Kidney capillary endothelial cell (primary cell): ENCODE data around the gene CATSPERB.
A peak's percentile ranks its signal among the peaks of the same experiment; 100 is the strongest.
"Not testable (repeated sequence)": the region's sequence is repeated elsewhere in the genome, so short reads cannot be mapped to it uniquely, and the experiment has no call there.

Experiments used
- DNase-seq: peaks from one replicate; pipeline ENCODE4 v3.0.0-alpha.2; 2018; ENCODE audit warnings: low spot score

CATSPERB gene, protein sequence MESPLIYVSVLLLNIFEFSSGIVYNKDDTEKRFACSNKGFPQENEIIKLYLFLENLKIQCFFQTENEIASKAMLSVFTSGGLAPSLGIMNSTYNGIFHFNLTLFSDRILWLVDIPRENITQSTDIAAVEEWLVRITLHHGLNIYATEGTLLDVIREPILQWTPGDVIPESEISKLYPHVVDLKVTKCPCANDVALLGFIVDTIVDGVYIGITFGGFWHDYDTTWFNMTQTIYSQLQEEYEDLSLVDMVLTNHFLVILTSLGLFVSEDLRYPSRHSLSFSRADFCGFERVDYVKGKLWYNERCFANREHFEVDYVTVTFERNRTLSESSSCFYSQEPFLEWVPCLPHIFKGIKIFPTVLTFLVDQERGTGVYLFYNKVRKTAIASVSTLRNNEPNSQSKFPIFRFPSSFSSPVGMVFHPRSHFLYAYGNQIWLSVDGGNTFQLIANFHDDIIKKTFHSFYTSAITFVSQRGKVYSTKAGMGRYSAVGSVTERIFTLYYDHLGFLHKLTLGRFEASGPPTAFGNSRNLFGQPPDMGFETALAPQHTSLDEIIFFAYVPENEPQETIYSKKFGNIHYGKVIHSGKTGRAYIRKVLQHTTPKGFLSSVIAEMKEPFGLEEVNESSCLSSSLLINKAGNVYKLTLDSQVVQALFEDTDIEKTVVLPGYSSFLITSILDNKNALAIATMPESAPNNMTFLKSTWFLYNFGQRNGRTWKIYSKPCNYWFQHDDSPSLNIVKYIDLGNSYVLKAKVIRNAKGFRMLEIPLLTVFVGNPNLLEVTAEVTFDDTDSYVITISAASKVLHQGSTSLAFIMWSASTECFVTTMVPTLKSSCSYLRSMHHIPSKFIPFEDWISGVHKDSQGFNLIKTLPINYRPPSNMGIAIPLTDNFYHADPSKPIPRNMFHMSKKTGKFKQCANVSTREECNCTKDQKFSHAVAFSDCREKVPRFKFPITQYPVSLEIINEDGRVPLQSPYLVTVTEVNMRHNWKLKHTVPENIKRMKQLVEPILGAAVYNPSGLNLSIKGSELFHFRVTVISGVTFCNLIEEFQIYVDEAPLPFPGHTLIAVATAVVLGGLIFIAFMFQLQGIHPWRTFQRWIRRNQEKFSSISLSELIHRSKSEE

DNA sequence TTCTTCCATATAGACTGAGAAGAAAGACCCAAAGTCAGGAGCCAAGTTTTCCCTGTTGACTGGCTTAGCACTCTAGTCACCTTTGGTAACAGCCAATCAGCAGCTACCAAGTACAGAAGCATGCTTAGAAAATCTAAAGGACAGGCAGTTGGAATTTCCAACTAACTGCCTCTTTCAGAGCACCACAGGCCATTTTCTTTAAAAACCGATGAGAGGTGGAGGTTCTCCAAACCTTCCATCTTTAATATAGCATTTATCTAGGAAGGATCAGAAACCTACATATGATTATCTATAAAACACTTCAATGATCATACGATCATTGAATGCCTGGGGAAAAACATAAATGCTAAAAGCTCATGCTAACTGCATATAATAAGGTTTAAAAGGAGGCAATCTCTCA, at the start of gene CATSPERB:
Gene CATSPERB, minus strand, starts transcription at position 101 of the 400 bp plus-strand sequence. CDS start 2,607 bp downstream, outside the sequence.
- DNase-seq = no peak

DNA sequence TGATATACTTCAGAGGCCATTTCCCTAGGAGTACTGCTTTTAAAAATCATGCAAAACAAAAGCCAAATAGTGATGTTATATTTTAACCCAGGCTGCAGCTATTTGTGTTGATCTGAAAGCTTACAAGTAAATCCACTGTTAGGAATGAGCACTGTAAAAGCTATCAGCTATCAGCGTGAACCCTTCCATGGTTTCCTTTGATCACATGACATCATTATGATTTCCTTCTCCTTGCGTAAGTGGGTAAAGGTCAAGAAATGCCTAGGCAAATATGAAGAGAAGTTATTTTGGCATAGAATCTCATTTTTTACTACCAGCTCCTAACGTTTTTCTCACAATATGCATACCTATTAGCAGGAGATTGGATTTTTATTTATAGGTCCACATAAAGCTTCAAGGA, 48.6 kb upstream of the CATSPERB start:
- DNase-seq = no peak

DNA sequence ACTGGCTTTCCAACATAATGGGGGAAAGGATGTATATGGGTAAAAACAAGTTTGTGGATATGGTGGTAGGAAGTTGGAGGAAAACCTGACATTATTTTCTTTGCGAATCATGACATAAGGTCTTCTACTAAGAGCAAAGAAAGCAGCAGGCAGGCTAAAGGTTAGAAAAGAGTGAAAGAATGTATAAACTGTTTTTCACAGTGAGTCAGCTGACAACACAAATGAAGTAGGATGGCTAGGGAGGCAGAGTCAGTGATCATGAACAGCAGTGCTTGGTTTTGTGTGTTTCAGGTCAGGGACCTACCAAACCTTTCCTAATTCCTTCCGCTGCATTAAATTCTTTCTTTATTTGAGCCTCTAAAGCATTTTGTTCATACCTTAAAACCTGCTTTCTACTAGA, 46.3 kb upstream of the CATSPERB start:
- DNase-seq = no peak

DNA sequence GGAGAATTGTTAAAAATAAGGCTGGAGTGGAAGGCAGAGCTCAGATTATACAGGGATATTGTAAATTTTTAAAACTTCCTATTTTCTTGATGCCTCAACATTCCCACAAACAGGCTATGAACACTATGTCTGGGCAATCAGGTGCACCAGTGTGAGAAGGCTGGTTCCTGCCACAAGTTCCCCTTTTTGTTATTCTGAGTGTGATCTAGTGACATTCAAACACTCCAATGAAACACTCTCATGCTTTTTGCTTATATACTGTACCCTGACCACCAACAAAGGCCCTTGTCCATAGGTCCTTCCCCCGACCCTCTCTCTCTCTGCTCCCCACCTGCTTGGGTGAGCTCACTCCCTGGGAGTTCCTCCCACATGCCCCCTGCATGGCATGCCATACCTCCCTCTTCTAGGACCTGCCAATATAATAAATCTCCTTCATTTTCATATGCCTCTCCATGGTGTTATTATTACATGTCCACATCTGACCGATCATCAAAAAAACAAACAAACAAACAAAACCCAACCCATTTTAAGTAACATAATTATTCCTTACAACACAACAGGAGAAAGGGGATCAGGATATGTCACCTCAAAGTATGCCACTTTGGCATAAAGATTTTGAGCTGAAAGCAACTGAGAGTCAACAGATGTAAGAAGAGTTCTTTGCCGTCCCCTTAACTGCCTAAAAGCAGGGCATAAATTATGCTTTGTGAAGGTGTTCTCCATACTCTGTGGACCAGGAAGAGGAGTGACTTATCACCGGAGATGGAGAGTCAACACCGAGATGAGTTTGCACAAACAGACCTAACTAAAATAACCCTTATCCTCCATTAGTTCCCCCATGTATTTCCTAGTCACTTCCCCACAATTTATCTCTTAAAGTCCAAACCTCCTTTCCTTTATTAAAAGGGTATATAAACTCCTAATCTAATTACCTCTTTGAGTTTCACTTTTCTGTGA, 42.5 kb upstream of the CATSPERB start:
- no peak for DNase-seq

DNA sequence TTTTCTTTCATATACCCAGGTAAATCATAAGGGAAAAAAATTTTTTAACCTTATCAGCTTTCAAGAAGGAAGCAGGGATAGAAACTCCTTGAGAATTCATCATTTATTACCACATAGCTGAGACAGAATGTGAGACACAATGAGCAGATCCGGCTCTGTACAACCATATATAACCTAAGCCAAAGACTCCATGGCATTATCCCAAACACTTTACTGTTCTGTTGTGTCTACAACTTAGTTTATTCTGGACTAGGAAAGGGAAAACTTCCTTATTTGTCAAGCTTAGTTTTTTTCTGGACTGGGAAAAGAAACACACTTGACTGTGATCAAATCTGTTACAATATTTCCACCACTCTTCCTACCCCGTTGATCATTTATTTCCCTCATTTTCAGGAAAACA, 38.3 kb upstream of the CATSPERB start:
- DNase-seq = no peak

DNA sequence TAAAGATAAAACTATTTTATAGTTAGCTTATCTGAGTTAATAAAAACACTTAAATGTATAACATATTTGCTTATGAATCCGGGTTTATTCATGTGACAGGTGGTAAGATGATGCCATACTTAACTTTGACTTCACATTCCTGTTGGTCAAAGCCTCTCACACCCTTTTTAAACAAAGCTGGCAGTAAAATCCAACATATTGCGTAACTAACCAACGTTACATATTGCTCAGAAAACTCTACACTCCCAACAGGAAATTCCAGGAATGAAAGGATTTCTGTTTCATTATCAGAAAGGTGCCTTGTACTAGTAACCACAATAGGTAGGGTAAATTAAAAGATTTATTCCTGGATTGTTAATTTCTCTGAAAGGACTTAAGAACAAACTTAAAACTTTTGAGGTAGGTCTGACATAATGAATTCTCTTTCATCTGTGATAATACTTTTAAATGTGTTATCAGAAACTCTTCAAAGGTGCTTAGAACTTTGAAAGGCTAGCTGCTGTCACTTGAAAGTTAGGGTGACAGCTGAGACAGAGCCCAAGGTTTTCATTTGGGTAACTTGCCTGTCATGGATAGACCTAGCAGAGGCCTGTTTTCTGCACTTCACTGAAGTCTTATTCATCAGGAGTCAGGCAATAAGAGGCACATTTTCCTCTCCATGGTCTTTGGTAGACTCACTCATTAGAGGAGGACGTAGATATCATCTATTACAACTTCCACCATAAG, 23.8 kb upstream of the CATSPERB start:
- DNase-seq = no peak

DNA sequence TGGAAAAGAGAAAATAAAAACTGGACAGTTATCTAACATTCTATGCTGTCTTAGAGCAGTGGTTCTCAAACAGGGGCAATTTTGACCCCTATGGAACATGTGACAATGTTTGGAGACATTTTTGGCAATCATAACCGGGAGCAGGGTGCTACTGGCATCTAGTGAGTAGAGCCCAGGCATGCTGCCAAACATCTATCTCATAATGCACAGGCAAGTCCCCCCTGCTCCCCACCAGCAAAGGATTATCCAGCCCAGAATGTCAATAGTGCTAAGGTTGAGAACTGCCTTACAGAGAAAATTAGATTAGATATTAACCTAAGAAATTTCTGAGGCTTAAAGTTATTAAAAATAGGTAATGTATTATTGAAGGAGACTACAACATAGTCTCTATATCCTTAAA, 22.9 kb upstream of the CATSPERB start:
- DNase-seq = no peak

DNA sequence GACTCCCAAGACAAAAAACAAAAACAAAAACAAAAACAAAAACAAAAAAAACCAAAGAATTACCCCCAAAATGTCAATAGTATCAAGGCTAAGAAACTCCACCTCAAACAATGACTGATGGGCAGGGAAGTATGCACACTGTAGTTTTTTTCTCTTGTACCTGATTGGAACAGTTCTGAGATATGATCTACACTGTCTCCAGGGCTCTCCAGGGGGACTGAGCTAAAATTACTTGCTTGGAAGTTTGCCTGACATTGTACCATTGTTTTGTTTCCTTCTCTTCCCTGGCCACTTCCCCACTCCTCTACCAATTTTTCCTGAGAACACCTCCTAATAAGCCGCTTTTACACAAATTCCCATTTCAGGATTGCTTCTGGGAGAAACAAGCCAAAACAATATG, 22.3 kb upstream of the CATSPERB start:
- DNase-seq = no peak

DNA sequence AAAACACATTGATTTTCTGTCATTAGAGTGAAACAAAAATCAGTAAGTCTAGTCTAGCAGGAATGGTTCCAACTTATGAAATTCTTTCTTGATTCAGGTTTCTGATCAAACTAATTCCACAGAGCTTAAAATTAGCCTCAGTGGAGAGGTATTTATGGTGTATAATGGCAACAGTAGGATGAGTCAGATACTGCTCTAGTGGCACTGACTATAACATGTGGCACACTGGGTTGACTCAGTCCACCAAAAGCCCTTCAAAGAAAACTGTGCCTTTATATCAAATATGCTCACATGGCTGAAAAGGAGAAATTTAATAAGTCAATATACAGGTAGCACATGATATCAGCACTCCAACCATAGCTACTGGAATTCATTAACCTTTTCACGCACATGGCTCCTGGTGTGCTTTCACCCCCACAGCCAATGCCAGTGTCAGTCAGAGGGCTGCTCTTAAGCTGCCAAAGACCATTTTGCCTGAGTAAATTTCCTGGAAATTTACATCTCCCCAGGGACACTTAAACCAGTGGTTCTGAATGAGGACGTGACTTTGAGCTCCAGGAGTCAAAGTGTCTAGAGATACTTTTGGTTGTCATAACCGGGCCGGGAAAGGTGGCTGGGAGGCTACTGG, 21.7 kb upstream of the CATSPERB start:
- DNase-seq = no peak

DNA sequence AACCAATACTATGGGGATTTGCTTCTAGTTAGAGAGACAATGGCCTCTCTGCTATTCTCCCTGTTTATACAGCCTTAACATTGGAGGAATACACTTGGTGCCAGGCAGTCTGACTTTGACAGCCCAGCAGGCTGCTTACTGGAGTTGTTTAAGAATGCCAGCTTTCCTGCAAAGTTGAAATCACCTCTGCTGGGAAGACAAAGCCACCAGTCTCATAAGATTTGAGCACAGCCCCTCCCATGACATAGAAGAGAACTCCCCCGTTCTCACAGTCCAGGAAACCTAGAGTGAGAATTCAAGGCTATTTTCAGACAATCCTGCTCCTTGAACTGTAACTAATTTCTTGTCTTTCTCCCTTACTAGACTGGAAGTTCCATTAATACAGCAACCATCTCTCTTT, 21.1 kb upstream of the CATSPERB start:
- DNase-seq = no peak

DNA sequence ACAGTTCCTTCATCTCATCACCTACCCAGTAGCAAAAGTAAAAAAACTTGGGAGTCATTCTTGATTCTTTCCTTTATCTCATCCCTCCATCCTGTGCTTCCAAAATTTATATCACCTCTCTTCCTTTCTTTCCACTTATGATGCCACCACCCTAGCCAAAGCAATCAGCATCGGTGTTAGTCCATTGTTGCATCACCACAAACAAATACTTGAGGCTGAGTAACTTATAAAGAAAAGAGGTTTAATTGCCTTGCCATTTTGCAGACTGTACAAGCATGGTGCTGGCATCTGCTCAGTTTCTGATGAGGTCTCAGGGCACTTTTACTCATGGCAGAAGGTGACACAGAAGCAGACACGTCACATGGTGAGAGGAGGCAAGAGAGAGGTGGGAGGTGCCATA, 19.8 kb upstream of the CATSPERB start:
- no peak for DNase-seq

DNA sequence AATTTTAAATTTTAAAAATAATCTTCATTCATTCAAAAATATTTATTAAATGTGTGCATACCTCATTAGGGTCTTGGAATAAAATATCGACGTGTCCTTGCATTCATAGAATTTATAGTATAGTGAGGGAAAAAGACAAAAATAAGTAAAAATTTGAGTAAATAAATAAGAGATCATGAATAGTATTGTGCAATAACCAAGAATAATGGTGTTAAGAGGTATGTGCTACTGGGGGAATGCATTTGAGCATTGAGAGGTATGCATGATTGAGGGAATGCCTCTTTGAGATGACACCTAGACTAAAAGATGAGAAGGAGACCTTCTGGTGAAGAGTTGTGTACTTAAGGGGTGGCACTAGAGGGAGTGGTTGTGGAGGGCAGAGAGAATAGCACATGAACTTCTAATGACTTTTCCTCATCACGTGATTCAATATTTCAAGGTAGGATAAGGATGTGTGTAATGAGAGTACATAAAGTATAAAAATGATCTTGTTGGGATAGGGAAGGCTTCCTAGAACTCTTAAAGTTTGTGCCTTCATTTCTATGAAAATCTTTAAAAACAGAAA, 18.8 kb upstream of the CATSPERB start:
- DNase-seq = no peak

DNA sequence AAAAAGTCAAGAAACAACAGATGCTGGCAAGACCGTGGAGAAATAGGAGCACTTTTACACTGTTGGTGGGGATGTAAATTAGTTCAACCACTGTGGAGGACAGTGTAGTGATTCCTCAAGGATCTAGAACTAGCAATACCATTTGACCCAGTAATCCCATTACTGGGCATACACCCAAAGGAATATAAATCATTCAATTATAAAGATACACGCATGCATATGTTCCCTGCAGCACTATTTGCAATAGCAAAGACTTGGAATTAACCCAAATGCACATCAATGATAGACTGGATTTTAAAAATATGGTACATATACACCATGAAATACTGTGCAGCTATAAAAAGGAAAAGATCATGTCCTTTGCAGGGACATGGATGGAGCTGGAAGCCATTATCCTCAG, 18.0 kb upstream of the CATSPERB start:
- no peak for DNase-seq

DNA sequence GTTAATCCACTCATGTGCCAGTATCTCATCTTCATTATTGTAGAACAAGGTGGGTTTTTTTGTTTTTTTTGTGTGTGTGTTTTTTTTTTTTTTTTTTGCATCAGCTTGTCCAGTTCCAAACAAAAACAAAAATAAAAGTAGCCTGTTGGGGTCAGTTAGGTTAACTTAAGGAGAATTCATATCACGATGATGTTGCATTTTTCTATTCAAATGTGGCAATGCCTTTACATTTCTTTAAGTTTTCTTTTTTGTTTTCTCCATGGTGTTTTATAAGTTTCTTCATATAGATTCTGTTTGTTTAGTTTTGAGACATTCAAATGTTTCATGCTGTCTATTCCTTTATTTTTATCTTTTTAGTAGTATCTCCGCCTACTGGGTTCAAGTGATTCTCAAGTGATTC, 16.2 kb upstream of the CATSPERB start:
- DNase-seq = no peak

DNA sequence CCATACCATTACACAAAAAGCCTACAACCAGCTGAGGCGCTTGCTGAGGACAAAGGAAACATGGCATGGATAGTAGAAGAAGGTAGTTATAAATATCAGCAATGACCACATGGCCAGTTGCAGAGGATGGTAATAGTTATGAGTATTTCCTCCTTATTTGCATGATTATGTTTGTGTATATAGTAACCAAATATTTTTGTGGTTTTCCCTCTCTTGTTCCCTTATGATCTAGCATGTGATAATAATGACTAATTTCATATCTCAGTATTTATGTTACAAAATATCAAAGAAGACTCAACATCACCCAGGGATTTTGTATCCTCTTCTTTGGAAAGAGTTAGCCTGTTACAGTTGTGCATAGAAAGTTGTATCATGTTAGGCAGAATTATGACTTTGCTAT, 13.5 kb upstream of the CATSPERB start:
- DNase-seq = no peak

DNA sequence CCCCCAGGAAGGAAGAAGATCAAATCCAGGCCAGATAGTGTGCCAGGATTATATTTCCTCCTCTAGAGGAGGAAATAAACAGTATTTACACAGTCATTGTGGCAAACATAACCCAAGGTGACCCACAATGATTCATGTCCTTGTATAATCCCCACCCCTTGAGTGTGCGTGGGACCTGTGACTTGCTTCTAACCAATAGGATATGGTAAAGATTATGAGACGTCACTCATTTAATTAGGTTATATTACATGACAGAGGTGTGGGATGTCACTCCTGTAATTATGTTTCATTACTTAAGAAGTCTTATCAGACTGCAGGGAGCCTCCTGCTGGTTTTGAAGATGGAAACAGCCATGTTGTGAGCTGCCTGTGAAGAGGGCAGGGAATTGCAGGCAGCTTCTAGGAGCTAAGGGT, 12.2 kb upstream of the CATSPERB start:
- peak; percentile 2 for DNase-seq

DNA sequence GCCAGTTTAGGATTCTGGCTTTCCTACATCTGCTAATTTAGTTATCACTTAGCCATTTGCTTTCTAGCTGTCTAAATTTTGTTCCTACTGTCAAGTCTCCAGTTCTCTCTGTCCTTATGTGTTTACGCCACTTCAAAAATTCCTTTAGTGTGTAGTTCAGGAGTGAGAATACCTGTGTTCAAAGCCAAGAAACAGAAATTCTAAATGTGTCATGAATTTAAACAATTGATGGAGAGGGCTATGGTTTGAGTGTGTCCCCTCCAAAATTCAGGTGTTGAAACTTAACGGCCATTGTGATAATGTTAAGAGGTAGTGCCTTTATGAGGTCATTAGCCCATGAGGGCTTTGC, 11.4 kb upstream of the CATSPERB start:
- no peak for DNase-seq

DNA sequence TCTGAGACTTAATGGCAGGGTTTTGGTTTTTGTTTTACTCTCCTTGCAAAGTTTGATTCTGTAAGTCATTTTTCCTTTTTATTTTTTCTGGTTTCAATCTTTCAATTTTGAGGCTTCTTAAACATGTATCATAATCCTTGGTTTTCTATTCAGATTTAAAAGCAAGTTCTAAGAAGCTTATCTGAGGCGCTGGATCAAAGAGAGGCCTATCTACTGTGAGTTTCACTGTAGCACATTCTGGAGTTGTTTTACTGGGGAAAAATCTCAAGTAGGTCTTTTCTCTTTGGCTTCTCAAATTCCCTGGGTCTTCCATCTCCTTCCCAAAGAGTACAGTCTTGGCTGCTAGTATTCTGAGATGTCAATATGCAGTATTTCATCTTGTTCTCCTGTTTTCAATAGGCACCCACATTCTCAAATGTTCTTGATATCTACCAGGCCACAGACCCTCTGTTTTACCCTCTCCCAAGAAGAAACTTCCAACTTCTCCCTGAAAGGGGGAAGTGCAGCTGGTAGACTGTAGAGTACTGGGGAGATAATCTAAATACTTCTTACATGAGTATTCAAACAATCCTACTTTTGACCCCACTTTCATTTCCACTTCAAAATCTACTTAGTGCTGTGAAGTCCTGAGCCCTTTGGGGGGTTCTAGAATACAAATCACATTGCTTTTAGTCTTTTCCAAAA, 10.9 kb upstream of the CATSPERB start:
- DNase-seq = no peak

DNA sequence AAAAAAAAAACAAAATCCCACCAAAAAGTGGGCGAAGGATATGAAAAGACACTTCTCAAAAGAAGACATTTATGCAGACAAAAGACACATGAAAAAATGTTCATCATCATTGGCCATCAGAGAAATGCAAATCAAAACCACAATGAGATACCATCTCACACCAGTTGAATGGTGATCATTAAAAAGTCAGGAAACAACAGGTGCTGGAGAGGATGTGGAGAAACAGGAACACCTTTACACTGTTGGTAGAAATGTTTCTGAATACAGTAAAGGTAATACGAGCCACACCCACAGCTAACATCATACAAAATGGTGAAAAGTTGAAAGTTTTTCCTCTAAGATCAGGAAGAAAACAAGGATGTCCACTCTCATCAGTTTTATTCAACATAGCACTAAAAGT, 8.0 kb upstream of the CATSPERB start:
- not testable (repeated sequence) for DNase-seq

DNA sequence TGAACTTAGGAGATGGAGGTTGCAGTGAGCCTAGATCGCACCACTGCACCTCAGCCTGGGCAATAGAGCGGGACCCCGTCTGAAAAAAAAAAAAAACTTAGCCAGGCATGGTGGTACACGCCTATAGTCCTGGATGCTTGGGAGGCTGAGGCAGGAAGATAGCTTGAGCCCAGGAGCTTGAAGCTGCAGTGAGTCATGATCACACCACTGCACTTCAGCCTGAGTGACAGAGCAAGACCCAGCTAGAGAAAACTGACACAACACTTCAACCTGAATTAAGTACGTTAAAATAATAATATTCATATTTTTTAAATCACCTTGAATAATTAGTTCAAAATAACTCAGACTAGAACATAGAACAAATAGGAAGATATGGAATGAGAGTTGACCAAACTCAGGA, 5.7 kb upstream of the CATSPERB start:
- no peak for DNase-seq
